Skeletal muscle tissue (tissue), 4 donors: ENCODE data around the gene HOXC9. TPM values are rescaled to one million over a fixed set of nuclear protein-coding genes. Genes with fewer than 3 reads are reported as not detected.

Source experiments
- H3K27ac ChIP-seq: one replicate; pipeline ENCODE4 v1.7.0; 2013; ENCODE audit warnings: mild to moderate bottlenecking, low read depth, low read length, inconsistent platforms
- H3K27me3 ChIP-seq, 3 donors: one replicate each; pipeline ENCODE4 v1.7.0; 2013; ENCODE audit warnings: low read length in 3 of 3; ENCODE audit not compliant: control insufficient read depth in 3 of 3, insufficient read depth in 3 of 3
- H3K36me3 ChIP-seq, 3 donors: one replicate each; pipeline ENCODE4 v1.7.0; 2013; ENCODE audit warnings: low read length in 3 of 3; ENCODE audit not compliant: control insufficient read depth in 3 of 3, insufficient read depth in 3 of 3
- H3K4me1 ChIP-seq, 3 donors: one replicate each; pipeline ENCODE4 v1.7.0; 2013; ENCODE audit warnings: low read length in 3 of 3, mild to moderate bottlenecking in 3 of 3; ENCODE audit not compliant: control insufficient read depth in 3 of 3, insufficient read depth in 3 of 3
- H3K4me3 ChIP-seq, 3 donors: one replicate each; pipeline ENCODE4 v1.7.0; 2013; ENCODE audit warnings: low read length in 3 of 3
- H3K9ac ChIP-seq, 3 donors: one replicate each; pipeline ENCODE4 v1.7.0; 2013; ENCODE audit warnings: low read length in 3 of 3, mild to moderate bottlenecking in 3 of 3, moderate library complexity in 2 of 3, low read depth in 1 of 3
- H3K9me3 ChIP-seq, 3 donors: one replicate each; pipeline ENCODE4 v1.7.0; 2013; ENCODE audit warnings: low read length in 3 of 3; ENCODE audit not compliant: control insufficient read depth in 3 of 3
- total RNA-seq: library from RNA; depleted of rRNA; stranded (reverse); fragments of >200 nt; gene quantifications from one replicate; pipeline ENCODE4 v1.2.3, GENCODE V29; 2014
- donor health status: Osteomylitis.

Gene HOXC9
- total RNA-seq, 1 donor from 2014 or later, result 4.2 TPM

- Histone ChIP-seq H3K36me3 (no peaks in the 10 kb centered on the region), H3K27ac (peak overlapping the region; percentile 100), H3K4me1 (peaks cover 48 to 83% (median 66%) of the 10 kb centered on the region in 3 donors), H3K9me3 (no peaks in the 10 kb centered on the region), H3K4me3 (peak overlapping the region; percentile 88 to 93 (median 89)), H3K27me3 (peaks cover 0 to 6% (median 0%) of the 10 kb centered on the region in 3 donors), H3K9ac (peak overlapping the region; percentile 95 to 99 (median 99))
These were observed 1.6 kb downstream of the HOXC9 start for GRCh38 chr12:54001283-54002187.

GRCh38 chr12:54002278-54002914, 2.4 kb downstream of the HOXC9 start:
- Histone ChIP-seq H3K27me3 (peaks cover 0 to 3% (median 0%) of the 10 kb centered on the region in 3 donors), H3K4me1 (peaks cover 50 to 83% (median 67%) of the 10 kb centered on the region in 3 donors), H3K27ac (peak overlapping the region; percentile 100), H3K36me3 (no peaks in the 10 kb centered on the region), H3K4me3 (peak overlapping the region; percentile 60 to 93 (median 88)), H3K9me3 (no peaks in the 10 kb centered on the region), H3K9ac (peak overlapping the region; percentile 77 to 99 (median 99))

GRCh38 chr12:54002915-54003389, 3.0 kb downstream of the HOXC9 start:
- H3K27me3 ChIP-seq, result peaks cover 0 to 3% (median 0%) of the 10 kb centered on the region in 3 donors
- H3K9me3 ChIP-seq, result no peaks in the 10 kb centered on the region
- peak overlapping the region; percentile 77 to 99 (median 99) for H3K9ac ChIP-seq
- H3K36me3 ChIP-seq, result no peaks in the 10 kb centered on the region
- H3K4me3 ChIP-seq, result peak overlapping the region; percentile 14 to 88 (median 54)
- peak overlapping the region; percentile 100 for H3K27ac ChIP-seq
- H3K4me1 ChIP-seq, result peaks cover 51 to 81% (median 69%) of the 10 kb centered on the region in 3 donors

GRCh38 chr12:54003625-54004024, 3.7 kb downstream of the HOXC9 start:
- no peaks in the 10 kb centered on the region for H3K36me3 ChIP-seq
- H3K27me3 ChIP-seq, result peaks cover 0 to 3% (median 0%) of the 10 kb centered on the region in 3 donors
- H3K9me3 ChIP-seq, result no peaks in the 10 kb centered on the region
- H3K4me1 ChIP-seq, result peaks cover 51 to 80% (median 68%) of the 10 kb centered on the region in 3 donors
- H3K4me3 ChIP-seq, result peak overlapping the region; percentile 20 to 35 (median 29)
- peak overlapping the region; percentile 60 to 91 (median 61) for H3K9ac ChIP-seq
- peak overlapping the region; percentile 85 for H3K27ac ChIP-seq

GRCh38 chr12:54004063-54004840, 4.3 kb downstream of the HOXC9 start:
- H3K4me1 ChIP-seq, result peaks cover 48 to 81% (median 65%) of the 10 kb centered on the region in 3 donors
- peaks cover 0 to 3% (median 0%) of the 10 kb centered on the region in 3 donors for H3K27me3 ChIP-seq
- peak overlapping the region; percentile 85 for H3K27ac ChIP-seq
- H3K4me3 ChIP-seq, result peak overlapping the region; percentile 35 to 76 (median 72)
- H3K9me3 ChIP-seq, result no peaks in the 10 kb centered on the region
- H3K36me3 ChIP-seq, result no peaks in the 10 kb centered on the region
- H3K9ac ChIP-seq, result peak overlapping the region; percentile 60 to 91 (median 63)

GRCh38 chr12:54004841-54005530, 5.0 kb downstream of the HOXC9 start:
- peaks cover 0 to 3% (median 0%) of the 10 kb centered on the region in 3 donors for H3K27me3 ChIP-seq
- H3K9ac ChIP-seq, result peak overlapping the region; percentile 75 to 91 (median 87)
- H3K4me3 ChIP-seq, result peak overlapping the region; percentile 57 to 76 (median 72)
- peak overlapping the region; percentile 85 for H3K27ac ChIP-seq
- no peaks in the 10 kb centered on the region for H3K9me3 ChIP-seq
- peaks cover 54 to 88% (median 71%) of the 10 kb centered on the region in 3 donors for H3K4me1 ChIP-seq
- H3K36me3 ChIP-seq, result no peaks in the 10 kb centered on the region

- Histone ChIP-seq H3K27ac (peak overlapping the region; percentile 85), H3K36me3 (no peaks in the 10 kb centered on the region), H3K4me3 (peak overlapping the region; percentile 57 to 76 (median 72)), H3K27me3 (peaks cover 0 to 3% (median 0%) of the 10 kb centered on the region in 3 donors), H3K9me3 (no peaks in the 10 kb centered on the region), H3K4me1 (peaks cover 55 to 86% (median 73%) of the 10 kb centered on the region in 3 donors), H3K9ac (peak overlapping the region; percentile 48 to 91 (median 87))
These were observed 5.5 kb downstream of the HOXC9 start for GRCh38 chr12:54005531-54005852.

GRCh38 chr12:54005853-54006558, 6.0 kb downstream of the HOXC9 start:
- Histone ChIP-seq H3K27me3 (peaks cover 0 to 3% (median under 1%) of the 10 kb centered on the region in 3 donors), H3K9ac (peak overlapping the region; percentile 81 to 91 (median 87)), H3K9me3 (no peaks in the 10 kb centered on the region), H3K4me1 (peaks cover 56 to 82% (median 71%) of the 10 kb centered on the region in 3 donors), H3K36me3 (no peaks in the 10 kb centered on the region), H3K4me3 (peak overlapping the region; percentile 65 to 76 (median 72)), H3K27ac (peak overlapping the region; percentile 85)
